D721Med (cell line): ENCODE results near the gene ATP5F1C.
"Not testable (repeated sequence)": the region's sequence is repeated elsewhere in the genome, so short reads cannot be mapped to it uniquely, and the experiment has no call there.

ENCODE experiments used
- DNase-seq: peaks from one replicate; pipeline ENCODE4 v3.0.0; 2011; ENCODE audit warnings: low spot score; ENCODE audit not compliant: insufficient read length
- FAIRE-seq: peaks from 2 replicates; lab custom pipeline; 2011; peaks lifted over from hg19 to GRCh38; lab: Jason Lieb, UNC
- CTCF ChIP-seq: IDR thresholded peaks from 2 replicates; pipeline ENCODE4 v1.5.1; 2012; ENCODE audit warnings: mild to moderate bottlenecking, control low read depth; ENCODE audit not compliant: insufficient read depth; ENCODE audit errors: missing control alignments

Gene ATP5F1C

GRCh38 chr10:7787857-7788638 lies at the start of gene ATP5F1C, which contains the start of gene KIN:
ATP5F1C (plus strand) TSS chr10:7788177; CDS start chr10:7788208, 31 bp downstream.
KIN (minus strand) TSS chr10:7787993; CDS start chr10:7787933, 60 bp downstream.
- FAIRE-seq (no peak), DNase-seq (peak; percentile 87)
- TF ChIP-seq CTCF, result no peak

- no peak for TF ChIP-seq CTCF
- no peak for FAIRE-seq
Observed at GRCh38 chr10:7738536-7739407, 49.2 kb upstream of the ATP5F1C start.

GRCh38 chr10:7744307-7744706 lies 43.7 kb upstream of the ATP5F1C start:
- no peak for FAIRE-seq
- no peak for TF ChIP-seq CTCF
- no peak for DNase-seq

More at GRCh38 chr10:7738536-7739407, 49.2 kb upstream of the ATP5F1C start:
- DNase-seq, result no peak

GRCh38 chr10:7748637-7749036 lies 39.3 kb upstream of the ATP5F1C start:
- not testable (repeated sequence) for DNase-seq, FAIRE-seq

GRCh38 chr10:7750222-7750621 lies 37.8 kb upstream of the ATP5F1C start:
- no peak for FAIRE-seq
- no peak for DNase-seq
- TF ChIP-seq CTCF, result no peak

- no peak for TF ChIP-seq CTCF
- DNase-seq (no peak), FAIRE-seq (no peak)
Observed at GRCh38 chr10:7752251-7752650, 35.7 kb upstream of the ATP5F1C start.

GRCh38 chr10:7755103-7755502 lies 32.9 kb upstream of the ATP5F1C start:
- no peak for FAIRE-seq
- DNase-seq, result no peak
- no peak for TF ChIP-seq CTCF
